C1 segment of cervical spinal cord (tissue), 14 donors: ENCODE measurements around the gene CIDEB.
A peak's percentile ranks its signal among the peaks of the same experiment; 100 is the strongest.

Experiments used
- DNase-seq, 14 donors: peaks; one replicate each; lab custom pipeline; 2025; lab: John Stamatoyannopoulos, UW

Gene CIDEB

DNA sequence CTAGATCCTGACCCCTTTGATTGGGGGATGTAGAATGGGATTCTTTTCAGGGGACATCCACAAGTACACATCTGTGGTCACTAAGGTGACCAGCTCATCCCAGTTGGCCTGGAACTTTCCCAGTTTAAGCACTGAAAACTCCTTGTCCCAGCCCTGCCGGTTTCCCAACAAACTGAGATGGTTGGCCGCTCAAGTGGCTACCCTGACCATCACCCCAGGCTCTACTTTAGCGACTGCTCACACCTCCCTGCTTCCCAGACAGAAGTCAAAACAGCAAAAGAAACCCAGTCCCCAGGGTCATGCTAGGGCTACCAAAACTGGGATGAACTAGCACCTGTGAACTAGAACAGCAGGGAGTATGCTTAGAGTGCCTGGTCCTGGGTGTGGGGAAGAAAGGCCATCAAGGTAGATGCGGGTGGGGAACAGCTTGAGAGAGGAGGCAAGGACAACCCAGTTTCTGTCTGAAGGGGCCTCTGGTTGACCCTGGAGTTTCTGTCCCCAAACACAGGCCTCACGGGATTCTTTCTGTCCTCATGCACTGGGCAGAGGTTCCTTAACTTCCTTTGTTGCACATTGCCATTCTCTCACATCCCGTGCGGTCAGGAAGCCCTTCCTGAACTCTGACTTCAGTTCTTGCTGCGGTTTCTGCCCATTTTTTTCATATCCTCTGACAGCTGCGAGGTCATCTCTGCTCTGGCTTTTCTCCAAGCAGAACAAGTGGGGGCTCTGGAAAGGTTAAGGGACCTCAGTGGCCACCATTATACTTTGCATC is 5.1 kb upstream of the CIDEB start:
- peak in 2 of 14 donors; percentile 15 to 40 for DNase-seq

DNA sequence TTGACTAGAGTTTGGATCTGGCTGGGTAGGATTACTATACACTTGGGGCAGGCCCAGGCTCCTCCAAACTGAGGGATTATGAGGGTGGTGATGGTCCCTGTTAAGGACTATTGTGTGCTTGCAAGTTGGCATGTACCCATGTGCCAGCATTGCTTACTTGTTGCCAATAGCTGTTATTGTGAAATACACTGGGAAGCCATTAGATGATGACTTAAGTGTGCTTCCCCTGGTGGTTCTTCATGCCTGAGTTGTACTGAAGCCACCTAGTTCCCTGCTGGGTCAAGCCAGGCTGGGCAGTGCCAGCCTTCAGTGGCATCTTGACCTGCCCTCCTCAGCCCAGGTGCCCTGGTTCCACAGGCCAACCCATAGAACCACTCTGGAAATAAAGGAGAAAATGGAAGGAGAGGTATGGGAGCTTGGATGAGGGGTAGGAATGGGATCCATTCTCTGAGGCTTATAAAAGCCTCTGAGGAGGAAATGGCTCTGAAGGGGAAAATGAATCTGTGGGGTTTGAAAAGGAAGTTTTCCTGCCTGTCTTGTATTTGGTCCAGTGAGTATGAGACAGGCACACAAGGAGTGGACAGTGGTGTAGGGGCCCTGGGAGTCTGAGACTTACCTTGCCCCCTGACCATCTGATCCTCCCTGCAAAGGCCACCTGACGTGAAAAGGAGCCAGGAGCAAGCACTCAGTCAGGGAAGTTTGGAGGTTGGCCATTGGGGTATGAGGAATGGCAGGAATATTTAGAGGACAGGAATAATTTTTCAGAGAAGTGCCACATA is 4.2 kb upstream of the CIDEB start:
- no peak for DNase-seq

DNA sequence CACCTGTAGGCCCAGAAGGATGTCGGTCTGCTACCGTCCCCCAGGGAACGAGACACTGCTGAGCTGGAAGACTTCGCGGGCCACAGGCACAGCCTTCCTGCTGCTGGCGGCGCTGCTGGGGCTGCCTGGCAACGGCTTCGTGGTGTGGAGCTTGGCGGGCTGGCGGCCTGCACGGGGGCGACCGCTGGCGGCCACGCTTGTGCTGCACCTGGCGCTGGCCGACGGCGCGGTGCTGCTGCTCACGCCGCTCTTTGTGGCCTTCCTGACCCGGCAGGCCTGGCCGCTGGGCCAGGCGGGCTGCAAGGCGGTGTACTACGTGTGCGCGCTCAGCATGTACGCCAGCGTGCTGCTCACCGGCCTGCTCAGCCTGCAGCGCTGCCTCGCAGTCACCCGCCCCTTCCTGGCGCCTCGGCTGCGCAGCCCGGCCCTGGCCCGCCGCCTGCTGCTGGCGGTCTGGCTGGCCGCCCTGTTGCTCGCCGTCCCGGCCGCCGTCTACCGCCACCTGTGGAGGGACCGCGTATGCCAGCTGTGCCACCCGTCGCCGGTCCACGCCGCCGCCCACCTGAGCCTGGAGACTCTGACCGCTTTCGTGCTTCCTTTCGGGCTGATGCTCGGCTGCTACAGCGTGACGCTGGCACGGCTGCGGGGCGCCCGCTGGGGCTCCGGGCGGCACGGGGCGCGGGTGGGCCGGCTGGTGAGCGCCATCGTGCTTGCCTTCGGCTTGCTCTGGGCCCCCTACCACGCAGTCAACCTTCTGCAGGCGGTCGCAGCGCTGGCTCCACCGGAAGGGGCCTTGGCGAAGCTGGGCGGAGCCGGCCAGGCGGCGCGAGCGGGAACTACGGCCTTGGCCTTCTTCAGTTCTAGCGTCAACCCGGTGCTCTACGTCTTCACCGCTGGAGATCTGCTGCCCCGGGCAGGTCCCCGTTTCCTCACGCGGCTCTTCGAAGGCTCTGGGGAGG is 3.1 kb upstream of the CIDEB start, which contains the start of gene LTB4R:
TSS of gene LTB4R (plus strand) at position 857 of the 959 bp plus-strand sequence. CDS start 4,150 bp downstream, outside the sequence.
- DNase-seq = peak in 10 of 14 donors; percentile 28 to 82 (median 62)

DNA sequence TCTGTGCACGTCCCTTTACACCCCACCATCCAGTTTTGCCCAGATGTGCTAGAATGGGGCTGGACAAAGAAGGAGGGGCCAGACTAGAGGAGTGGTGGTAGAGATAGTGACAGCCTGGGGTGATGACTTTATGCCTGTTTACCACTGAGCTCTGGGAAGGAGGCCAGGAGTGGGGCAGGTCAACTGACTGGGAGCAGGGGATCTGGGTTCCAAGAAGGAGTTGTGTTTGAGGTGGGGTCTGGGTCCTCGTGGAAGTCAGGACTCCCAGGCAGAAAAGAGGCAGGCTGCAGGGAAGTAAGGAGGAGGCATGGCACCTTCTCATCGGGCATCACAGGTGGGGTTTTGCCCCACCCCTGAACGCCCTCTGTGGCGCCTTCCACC is 2.5 kb upstream of the CIDEB start:
- no peak for DNase-seq

DNA sequence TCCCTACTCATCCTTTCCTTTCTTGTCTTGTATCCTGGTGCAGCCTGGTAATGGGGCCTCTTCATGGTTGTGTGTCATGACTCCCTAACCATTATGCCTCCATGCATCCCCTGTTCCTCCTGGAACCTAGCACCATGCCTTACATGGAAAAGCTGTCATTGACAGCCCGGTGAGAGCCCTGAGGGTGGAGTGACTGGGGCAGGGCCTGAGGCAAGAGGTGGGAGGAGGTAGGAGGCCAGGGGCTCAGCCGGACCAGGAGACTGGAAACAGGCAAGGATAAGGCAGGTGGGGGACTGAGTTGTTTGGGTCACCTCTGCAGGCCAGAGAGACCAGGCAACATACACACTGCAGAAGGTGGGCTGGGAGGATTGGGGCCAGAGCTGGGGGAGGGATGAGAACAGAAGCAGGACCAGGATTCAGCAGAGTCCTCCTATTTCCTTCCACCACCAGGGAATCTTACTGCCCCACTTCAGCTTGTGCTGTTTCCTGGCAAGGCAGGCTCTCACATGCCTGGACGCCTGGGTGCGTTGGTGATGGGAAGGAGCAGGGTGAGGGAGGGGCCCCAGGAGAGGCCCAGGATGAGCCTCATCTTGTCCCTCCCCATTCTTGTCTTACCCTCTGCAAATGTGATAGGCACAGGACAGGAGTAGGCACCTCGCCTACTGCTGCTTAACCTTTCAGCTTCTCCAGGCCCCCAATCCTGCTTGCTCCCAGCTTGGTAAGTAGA is 1.9 kb upstream of the CIDEB start, which contains the start of gene LTB4R2:
TSS of gene LTB4R2 (plus strand) at position 603 of the 727 bp plus-strand sequence. CDS start 525 bp downstream, outside the sequence.
- DNase-seq = no peak

DNA sequence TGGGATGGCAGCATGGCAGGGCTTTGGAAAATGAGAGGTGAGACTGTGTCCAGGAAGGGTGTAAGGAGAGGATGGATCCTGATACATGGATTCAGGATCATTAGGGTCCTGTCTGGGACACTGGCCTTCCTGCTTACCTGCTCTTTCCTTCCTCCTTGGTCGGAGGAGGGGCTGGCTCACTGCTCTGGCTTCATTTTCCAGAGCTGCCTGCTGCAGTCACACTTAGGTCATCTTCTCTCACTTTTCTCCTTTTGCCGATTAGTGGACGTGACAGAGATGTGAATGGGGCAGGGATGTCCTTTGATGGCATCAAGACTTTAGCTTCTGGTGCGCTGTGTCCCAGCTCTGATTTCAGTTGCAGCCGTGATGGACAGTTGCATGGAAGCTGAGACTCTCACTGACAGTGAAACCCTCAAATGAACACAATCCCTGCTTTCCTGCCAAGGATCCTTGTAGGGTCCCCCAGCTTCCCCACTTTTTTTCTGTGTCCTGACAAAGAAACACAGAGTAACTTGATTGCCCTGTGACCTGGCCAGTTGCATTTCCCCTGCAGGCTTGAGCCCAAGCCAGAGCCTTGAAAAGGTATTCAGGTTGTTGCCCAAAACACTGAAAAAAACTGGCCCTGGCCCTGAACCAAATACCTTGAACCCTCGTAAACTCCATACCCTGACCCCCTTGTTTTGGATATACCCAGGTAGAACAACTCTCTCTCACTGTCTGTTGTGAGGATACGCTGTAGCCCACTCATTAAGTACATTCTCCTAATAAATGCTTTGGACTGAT is 756 bp upstream of the CIDEB start:
- DNase-seq = no peak

DNA sequence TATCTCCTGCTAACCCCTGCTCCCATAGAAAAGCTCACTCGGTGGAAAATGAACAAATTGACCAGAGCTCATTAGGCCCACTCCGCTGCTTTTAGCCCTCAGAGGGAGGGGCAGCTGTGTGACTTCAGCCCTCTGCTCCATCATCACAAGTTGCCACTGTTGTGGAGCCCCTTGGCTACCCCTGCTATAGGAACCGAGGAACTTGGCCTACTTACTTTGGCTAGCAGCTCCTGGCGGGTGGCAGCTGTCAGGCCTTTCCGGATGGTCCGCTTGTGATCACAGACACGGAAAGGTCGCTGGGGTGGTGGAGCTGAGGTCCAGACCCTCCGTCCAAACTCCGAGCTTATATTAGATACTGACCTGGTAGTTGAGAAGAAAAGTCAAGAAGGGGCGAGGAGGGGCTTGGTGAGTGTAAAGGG is 612 bp downstream of the CIDEB start:
- DNase-seq = no peak

DNA sequence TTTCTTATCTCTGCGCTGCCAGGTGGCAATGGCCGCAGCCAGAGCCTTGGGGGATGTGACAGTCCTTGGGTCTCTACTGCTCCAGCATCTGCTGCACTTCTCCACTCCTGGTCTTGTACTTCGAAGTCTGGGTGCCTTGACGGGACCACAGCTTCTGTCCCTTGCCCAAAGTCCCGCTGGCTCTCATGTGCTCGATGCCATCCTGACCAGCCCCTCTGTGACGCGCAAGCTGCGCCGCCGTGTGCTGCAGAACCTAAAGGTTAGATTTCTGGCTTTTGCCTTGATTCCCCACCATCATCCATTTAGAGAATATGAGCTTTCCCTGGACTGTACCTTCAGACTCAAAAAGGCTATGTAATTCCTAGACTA is 3.8 kb downstream of the CIDEB start:
- no peak for DNase-seq

DNA sequence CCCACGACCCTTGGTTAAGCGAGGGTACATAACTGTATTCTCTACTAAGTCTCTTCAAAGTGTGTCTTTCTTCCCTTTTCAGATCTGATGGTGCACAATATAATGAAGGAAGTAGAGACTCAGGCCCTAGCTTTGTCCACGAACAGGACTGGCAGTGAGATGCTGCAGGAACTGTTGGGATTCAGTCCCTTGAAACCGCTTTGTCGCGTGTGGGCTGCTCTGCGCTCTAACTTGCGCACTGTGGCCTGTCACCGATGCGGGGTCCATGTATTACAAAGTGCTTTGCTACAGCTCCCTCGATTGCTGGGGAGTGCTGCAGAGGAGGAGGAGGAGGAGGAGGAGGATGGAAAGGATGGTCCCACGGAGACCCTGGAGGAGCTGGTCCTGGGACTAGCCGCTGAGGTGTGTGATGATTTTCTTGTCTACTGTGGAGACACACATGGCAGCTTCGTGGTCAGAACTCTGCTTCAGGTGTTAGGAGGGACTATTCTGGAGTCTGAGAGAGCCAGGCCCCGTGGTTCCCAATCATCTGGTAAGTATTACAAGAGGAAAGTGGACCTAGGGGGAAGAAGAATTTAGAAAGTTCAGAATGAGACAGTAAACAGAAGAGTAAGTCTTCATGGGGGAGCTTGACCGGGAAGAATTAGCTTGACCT is 7.3 kb downstream of the CIDEB start:
- no peak for DNase-seq

DNA sequence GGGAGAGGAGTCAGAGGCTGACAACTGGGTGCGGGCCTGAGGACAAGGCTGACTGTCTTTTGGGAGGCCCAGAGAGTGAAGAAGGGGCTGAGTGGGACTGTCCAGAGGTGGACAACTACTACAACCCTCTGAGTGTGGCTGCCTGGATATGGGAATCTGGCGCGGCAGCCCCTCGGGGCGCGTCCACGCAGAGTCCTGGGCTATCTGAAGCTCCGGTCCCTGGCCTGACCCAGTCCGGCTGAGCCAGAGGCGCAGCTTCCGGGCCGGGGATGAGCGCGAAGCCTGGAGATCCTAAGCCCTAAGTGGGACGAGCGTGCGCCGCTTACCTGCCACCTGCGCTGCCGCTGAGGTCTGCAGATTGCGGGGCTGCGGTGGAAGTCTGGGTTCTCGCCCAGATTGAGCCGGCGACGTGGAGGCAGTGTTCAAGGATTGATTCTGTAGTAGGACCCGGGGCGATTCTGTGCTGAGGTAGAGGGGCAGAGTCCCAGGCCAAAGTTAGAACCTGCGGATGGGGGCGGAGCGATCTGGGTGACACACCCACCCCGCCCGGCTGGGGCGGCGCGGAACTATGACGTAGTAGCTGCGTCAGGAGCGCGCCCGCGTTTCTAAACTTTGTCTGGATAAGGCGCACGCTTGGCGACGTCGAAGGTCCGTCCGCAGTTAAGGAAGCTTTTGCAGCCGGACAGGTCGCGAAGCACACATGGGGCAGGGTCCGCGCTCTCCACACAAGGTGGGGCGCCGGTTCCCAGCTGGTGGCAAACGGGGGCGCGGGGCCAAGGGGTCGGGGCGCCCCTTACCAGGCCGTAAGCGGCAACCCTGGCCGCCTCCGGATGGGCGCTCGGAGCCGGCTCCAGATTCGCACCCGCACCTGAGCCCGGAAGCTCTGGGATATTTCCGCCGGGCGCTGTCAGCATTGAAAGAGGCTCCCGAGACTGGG is 8.3 kb downstream of the CIDEB start, which contains the start of the genes DHRS1 and NOP9:
TSS of gene DHRS1 (minus strand) at position 526 of the 937 bp plus-strand sequence. CDS start 674 bp downstream, outside the sequence.
TSS of gene NOP9 (plus strand) at position 596 of the 937 bp plus-strand sequence. CDS start at position 701, 105 bp downstream.
- DNase-seq = peak in 13 of 14 donors; percentile 28 to 87 (median 78)

DNA sequence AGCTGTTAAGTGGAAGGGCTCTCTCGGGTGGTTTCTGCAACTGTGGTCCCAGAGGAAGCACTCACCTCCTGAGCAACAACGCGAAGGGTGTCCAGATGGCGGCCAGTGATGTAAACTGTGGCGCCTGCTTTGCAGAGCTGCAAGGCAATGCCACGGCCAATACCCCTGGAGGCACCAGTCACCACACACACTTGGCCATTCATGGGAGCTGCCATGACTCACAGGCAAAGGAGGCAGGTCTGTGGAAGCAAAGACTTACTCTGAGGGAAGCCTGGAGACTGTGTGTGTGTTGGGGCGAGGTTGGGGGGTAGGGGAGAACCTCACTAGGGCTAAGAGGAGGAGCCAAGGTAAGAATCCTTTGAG is 8.9 kb downstream of the CIDEB start:
- peak in 2 of 14 donors; percentile 46 to 59 for DNase-seq

DNA sequence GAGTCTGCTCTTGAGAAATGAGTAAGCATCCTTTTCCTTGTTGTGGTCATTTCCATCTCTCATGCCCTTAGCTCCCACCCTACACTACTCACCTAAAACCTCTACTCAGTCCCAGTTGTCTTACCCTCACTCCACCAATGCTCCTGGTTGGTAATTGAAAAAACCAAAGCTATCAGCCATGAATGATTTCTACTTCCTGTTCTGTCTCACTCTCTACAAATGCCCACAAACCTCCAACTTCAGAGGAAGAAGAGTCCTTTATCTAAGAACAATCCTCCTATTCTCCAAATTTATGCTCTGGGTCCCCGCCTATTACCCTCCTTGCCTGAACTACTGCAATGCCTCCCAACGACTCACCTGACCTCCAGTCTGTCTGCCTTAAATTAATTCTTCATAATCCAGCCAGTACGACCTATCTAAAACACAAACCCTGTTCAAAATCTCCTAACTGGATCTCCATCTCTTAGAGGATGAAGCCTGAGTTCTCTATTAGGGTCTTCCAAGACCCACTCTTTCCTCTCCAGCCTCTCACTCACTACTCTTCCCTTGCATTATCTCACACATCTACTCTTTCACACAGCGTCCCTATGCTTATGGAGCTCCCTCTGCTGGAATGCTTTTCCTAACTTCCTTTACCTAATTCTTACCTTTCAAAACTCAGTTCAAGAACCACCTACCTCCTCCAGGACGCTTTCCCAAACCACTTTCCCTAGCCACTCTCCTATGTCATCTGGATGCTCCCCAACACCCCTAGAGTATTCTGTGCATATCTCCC is 10.4 kb downstream of the CIDEB start:
- DNase-seq = no peak

DNA sequence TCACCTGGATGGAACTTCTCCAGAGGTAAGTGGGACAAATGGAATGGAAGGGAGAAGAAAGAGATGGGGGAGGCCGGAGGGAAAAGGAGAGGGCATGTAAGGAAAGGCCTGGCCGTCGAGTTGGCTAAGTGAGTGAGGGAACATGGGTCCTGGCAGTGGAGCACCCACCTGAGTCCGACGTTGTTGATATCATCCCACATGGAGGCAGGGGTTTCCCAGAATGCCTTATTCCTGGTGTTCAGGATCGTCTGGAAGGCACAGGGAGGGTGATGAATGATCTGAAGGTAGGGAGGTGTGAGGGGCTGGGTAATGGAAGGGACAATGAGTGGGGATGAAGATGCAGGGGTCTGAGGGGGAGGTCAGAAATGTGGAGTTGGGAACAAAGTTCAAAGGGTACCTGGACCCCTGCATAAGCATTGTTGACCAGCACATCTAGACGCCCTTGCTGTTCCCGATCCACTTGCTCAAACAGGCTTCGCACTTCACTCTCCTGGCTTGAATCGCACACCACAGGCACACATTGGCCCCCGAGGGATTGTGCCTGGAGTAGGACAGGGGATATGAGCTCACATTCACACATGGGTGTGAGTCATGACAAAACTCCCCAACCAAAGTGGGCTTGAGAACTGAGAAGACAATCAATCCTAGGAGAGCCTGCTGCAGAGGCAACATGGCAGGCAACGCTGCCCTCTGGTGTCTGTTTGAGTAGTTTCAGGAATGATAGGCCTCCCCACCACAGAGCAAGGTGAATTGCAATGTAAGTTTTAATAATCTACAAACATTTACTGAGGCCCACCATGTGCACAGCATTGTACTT is 11.2 kb downstream of the CIDEB start:
- peak in 7 of 14 donors; percentile 17 to 53 (median 32) for DNase-seq

DNA sequence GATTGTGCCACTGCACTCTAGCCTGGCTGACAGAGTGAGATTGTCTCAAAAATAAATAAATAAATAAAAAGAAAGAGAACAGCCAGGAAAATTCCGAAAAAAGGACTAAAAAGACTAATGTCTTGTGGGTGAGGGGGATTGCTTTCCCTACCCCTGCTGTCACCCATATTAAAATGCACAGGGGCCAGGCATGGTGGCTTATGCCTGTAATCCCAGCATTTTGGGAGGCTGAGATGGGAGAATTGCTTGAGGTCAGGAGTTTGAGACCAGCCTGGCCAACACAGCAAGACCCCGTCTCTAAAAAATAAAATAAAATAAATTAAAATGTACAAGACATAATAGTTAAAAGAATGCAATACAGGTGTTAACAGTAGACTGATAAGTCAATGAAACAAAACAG is 14.3 kb downstream of the CIDEB start:
- DNase-seq = no peak

DNA sequence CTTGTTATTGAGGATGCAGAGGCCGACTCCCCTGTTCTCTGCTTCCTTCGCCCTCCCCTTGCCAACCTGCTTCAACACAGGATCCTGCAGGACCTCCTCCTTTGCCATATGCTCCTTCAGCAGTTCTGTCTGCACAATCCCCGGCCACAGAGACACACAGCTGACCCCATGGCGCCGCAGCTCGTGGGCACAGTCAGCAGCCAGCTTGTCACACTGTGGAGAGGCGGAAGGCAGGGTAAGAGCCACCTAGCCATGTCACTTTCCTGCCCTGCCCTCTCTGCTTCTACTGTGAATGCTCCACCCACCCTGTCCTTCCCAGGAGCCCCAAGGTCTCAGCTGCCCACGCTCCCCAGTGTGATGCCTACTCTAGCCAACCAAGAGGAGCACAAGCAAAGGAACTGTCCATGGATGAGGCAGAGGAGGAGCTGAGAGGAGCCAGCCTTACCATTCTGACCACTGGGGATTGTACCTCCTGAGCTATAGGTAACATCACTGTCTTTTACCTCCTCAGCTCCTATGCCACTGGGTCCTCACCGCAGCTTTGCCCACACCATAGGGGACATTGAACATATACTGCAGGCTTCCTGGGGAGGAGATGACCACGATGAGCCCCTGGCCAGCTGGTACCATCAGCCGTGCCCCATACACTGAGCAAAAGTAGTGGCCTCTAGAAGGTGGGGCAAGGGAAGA is 15.5 kb downstream of the CIDEB start:
- DNase-seq = no peak
